Mesodermal cell (in vitro differentiated cells): ENCODE results near the gene ADAMTSL1.

Experiments used
- H3K27ac ChIP-seq: 2 replicates; pipeline ENCODE4 v1.7.0; 2013; ENCODE audit warnings: mild to moderate bottlenecking, low read depth, low read length, moderate library complexity; ENCODE audit not compliant: severe bottlenecking
- H3K36me3 ChIP-seq: 2 replicates; pipeline ENCODE4 v1.7.1; 2013; ENCODE audit warnings: mild to moderate bottlenecking, low read length, moderate library complexity; ENCODE audit not compliant: control insufficient read depth, insufficient read depth
- H3K4me1 ChIP-seq: one replicate; pipeline ENCODE4 v1.7.1; 2013; ENCODE audit warnings: mild to moderate bottlenecking, low read length; ENCODE audit not compliant: insufficient read depth, control insufficient read depth, poor library complexity, severe bottlenecking
- H3K4me3 ChIP-seq: 2 replicates; pipeline ENCODE4 v1.7.0; 2013; ENCODE audit warnings: low read length, control low read depth, mild to moderate bottlenecking; ENCODE audit not compliant: insufficient read depth, poor library complexity, severe bottlenecking; ENCODE audit errors: extremely low read depth
- H3K9me3 ChIP-seq: 2 replicates; pipeline ENCODE4 v1.7.1; 2013; ENCODE audit warnings: mild to moderate bottlenecking, low read length, moderate library complexity; ENCODE audit not compliant: control insufficient read depth
- WGBS, 2 experiments: methylation state at CpG; one replicate each; pipeline ENCODE4 v1.1.5; 2013; ENCODE audit warnings: missing lambda C conversion rate in 2 of 2; ENCODE audit not compliant: insufficient coverage in 2 of 2; 5-methylcytosine and 5-hydroxymethylcytosine counted together

The ADAMTSL1 gene

GRCh38 chr9:18703151-18703900 lies 229.4 kb downstream of the ADAMTSL1 start:
- 80% methylated on average over 1 of the region's 5 CpGs for WGBS, 2 experiments
- Histone ChIP-seq H3K36me3 (no peaks in the 10 kb centered on the region), H3K4me1 (no peaks in the 10 kb centered on the region), H3K27ac (no peak overlapping the region), H3K9me3 (peaks cover 6% of the 10 kb centered on the region), H3K4me3 (no peak overlapping the region)

GRCh38 chr9:18703901-18704379 lies 230.0 kb downstream of the ADAMTSL1 start:
- Histone ChIP-seq H3K4me3 (no peak overlapping the region), H3K36me3 (no peaks in the 10 kb centered on the region), H3K27ac (no peak overlapping the region), H3K9me3 (peaks cover 6% of the 10 kb centered on the region), H3K4me1 (no peaks in the 10 kb centered on the region)
- WGBS, 2 experiments: 80 to 100% methylated on average over 1 to 2 of the region's 4 CpGs

- Histone ChIP-seq H3K27ac (no peak overlapping the region), H3K36me3 (no peaks in the 10 kb centered on the region), H3K4me3 (no peak overlapping the region), H3K4me1 (no peaks in the 10 kb centered on the region), H3K9me3 (peaks cover 6% of the 10 kb centered on the region)
- 61 to 92% methylated on average over 1 to 3 of the region's 4 CpGs for WGBS, 2 experiments
These were observed 231.9 kb downstream of the ADAMTSL1 start for GRCh38 chr9:18705796-18706392.

- H3K9me3 ChIP-seq: peaks cover 5% of the 10 kb centered on the region
- WGBS, 2 experiments: 90 to 98% methylated on average over 11 of the region's 11 CpGs
- H3K27ac ChIP-seq: no peak overlapping the region
- H3K4me1 ChIP-seq: no peaks in the 10 kb centered on the region
- no peaks in the 10 kb centered on the region for H3K36me3 ChIP-seq
- H3K4me3 ChIP-seq: no peak overlapping the region
These were observed 232.7 kb downstream of the ADAMTSL1 start for GRCh38 chr9:18706648-18707047.

GRCh38 chr9:18707061-18707461 lies 233.1 kb downstream of the ADAMTSL1 start:
- Histone ChIP-seq H3K27ac (no peak overlapping the region), H3K4me1 (no peaks in the 10 kb centered on the region), H3K36me3 (no peaks in the 10 kb centered on the region), H3K4me3 (no peak overlapping the region), H3K9me3 (peaks cover under 1% of the 10 kb centered on the region)
- 85 to 91% methylated on average over 4 of the region's 5 CpGs for WGBS, 2 experiments

GRCh38 chr9:18707489-18708205 lies 233.7 kb downstream of the ADAMTSL1 start:
- 92 to 93% methylated on average over 3 to 5 of the region's 8 CpGs for WGBS, 2 experiments
- no peak overlapping the region for H3K4me3 ChIP-seq
- H3K36me3 ChIP-seq: no peaks in the 10 kb centered on the region

GRCh38 chr9:18708429-18708828 lies 234.5 kb downstream of the ADAMTSL1 start:
- no peaks in the 10 kb centered on the region for H3K4me1 ChIP-seq
- H3K9me3 ChIP-seq: no peaks in the 10 kb centered on the region
- H3K36me3 ChIP-seq: no peaks in the 10 kb centered on the region
- no peak overlapping the region for H3K27ac ChIP-seq
- H3K4me3 ChIP-seq: no peak overlapping the region
- WGBS, 2 experiments: 81 to 83% methylated on average over 2 to 3 of the region's 4 CpGs

More at GRCh38 chr9:18707489-18708205, 233.7 kb downstream of the ADAMTSL1 start:
- no peaks in the 10 kb centered on the region for H3K4me1 ChIP-seq
- no peaks in the 10 kb centered on the region for H3K9me3 ChIP-seq
- H3K27ac ChIP-seq: no peak overlapping the region

GRCh38 chr9:18710065-18710464 lies 236.1 kb downstream of the ADAMTSL1 start:
- no peaks in the 10 kb centered on the region for H3K36me3 ChIP-seq
- WGBS, 2 experiments: 70 to 82% methylated on average over 1 of the region's 1 CpG
- no peaks in the 10 kb centered on the region for H3K9me3 ChIP-seq
- no peaks in the 10 kb centered on the region for H3K4me1 ChIP-seq
- no peak overlapping the region for H3K4me3 ChIP-seq
- no peak overlapping the region for H3K27ac ChIP-seq

GRCh38 chr9:18717759-18718158 lies 243.8 kb downstream of the ADAMTSL1 start:
- Histone ChIP-seq H3K27ac (no peak overlapping the region), H3K4me1 (no peaks in the 10 kb centered on the region), H3K4me3 (no peak overlapping the region), H3K36me3 (no peaks in the 10 kb centered on the region), H3K9me3 (no peaks in the 10 kb centered on the region)
- WGBS, 2 experiments: 100% methylated on average over 1 of the region's 2 CpGs; no CpG with 5 or more reads in 1 of the 2 experiments

- 76 to 94% methylated on average over 11 of the region's 12 CpGs for WGBS, 2 experiments
- Histone ChIP-seq H3K27ac (no peak overlapping the region), H3K4me3 (no peak overlapping the region), H3K36me3 (no peaks in the 10 kb centered on the region), H3K4me1 (no peaks in the 10 kb centered on the region), H3K9me3 (no peaks in the 10 kb centered on the region)
These were observed 244.4 kb downstream of the ADAMTSL1 start for GRCh38 chr9:18718393-18718792.
